ENCODE measurements around the gene SH3RF3. TPM values are rescaled to one million over a fixed set of nuclear protein-coding genes. Genes with fewer than 3 reads are reported as not detected.

The SH3RF3 gene
- total RNA-seq, 1 experiment from 2014 or later: 4.9 TPM

GRCh38 chr2:109473616-109474318 lies 344.8 kb downstream of the SH3RF3 start:
- H3K9me3 ChIP-seq (ENCODE audit: control insufficient read depth, insufficient read depth, low read depth, low read length): no peaks in the 10 kb centered on the region
- ChIA-PET CTCF (no interaction called here), POLR2A (no interaction called here)
- no TSS peak for BruUV-seq (replicated peaks)
- no peak for TF ChIP-seq POLR2AphosphoS5 (IDR thresholded peaks at IDR 0.05; ENCODE audit: low read depth, low read length)
- H3K27me3 ChIP-seq (ENCODE audit: control insufficient read depth, insufficient read depth, low read length): no peaks in the 10 kb centered on the region
- intact Hi-C loops (cut with micrococcal nuclease; ENCODE audit: unreplicated experiment) (no loop called here), in situ Hi-C loops (cut with HindIII; ENCODE audit: low pct_unique_long_range_greater_than_20kb, low sequenced_read_pairs) (no loop called here)
- peaks cover 6% of the 10 kb centered on the region for H3K4me1 ChIP-seq (ENCODE audit: control insufficient read depth, insufficient read depth, low read length)
- ATAC-seq (no peak), DNase-seq (ENCODE audit: low read depth, low spot score) (no peak)
- no peak overlapping the region for H3K4me3 ChIP-seq (ENCODE audit: low read depth in 2 of 2, low read length in 2 of 2)
- no peaks in the 10 kb centered on the region for H3K36me3 ChIP-seq (ENCODE audit: control insufficient read depth, insufficient read depth, low read length)
- H3K27ac ChIP-seq (ENCODE audit: low read length): no peak overlapping the region

GRCh38 chr2:109474319-109474825 lies 345.4 kb downstream of the SH3RF3 start:
- POLR2A ChIA-PET: no interaction called here
- in situ Hi-C loops (cut with HindIII; ENCODE audit: low pct_unique_long_range_greater_than_20kb, low sequenced_read_pairs): no loop called here
- CTCF ChIA-PET: no interaction called here

More at GRCh38 chr2:109474319-109474825, 345.4 kb downstream of the SH3RF3 start:
- no peak overlapping the region for H3K4me3 ChIP-seq (ENCODE audit: low read depth in 2 of 2, low read length in 2 of 2)
- H3K27ac ChIP-seq (ENCODE audit: low read length): no peak overlapping the region
- no TSS peak for BruUV-seq (replicated peaks)
- DNase-seq (ENCODE audit: low read depth, low spot score) (no peak), ATAC-seq (no peak)
- TF ChIP-seq REST (IDR thresholded peaks at IDR 0.05; ENCODE audit: insufficient read depth in 1 of 2, low read depth in 2 of 2, low read length in 1 of 2) (no peak), CTCF (IDR thresholded peaks at IDR 0.05) (no peak), POLR2AphosphoS5 (IDR thresholded peaks at IDR 0.05; ENCODE audit: low read depth, low read length) (no peak), TCF7L2 (IDR thresholded peaks at IDR 0.05; ENCODE audit: low read depth, low read length) (no peak), SIN3A (IDR thresholded peaks at IDR 0.05; ENCODE audit: borderline replicate concordance, insufficient read depth, low read depth, low read length) (no peak)
- no peaks in the 10 kb centered on the region for H3K9me3 ChIP-seq (ENCODE audit: control insufficient read depth, insufficient read depth, low read depth, low read length)
- H3K27me3 ChIP-seq (ENCODE audit: control insufficient read depth, insufficient read depth, low read length): no peaks in the 10 kb centered on the region
- H3K4me1 ChIP-seq (ENCODE audit: control insufficient read depth, insufficient read depth, low read length): peaks cover 6% of the 10 kb centered on the region
- no peaks in the 10 kb centered on the region for H3K36me3 ChIP-seq (ENCODE audit: control insufficient read depth, insufficient read depth, low read length)
- intact Hi-C loops (cut with micrococcal nuclease; ENCODE audit: unreplicated experiment): no loop called here

All from Panc1 (cell line).